SKM-1 treated with dmso at 0.1 percent for 144 hours (cell line): ENCODE results near the gene CDCA7.
"Not testable (repeated sequence)": the region's sequence is repeated elsewhere in the genome, so short reads cannot be mapped to it uniquely, and the experiment has no call there.

Source experiments
- DNase-seq: peaks from one replicate; lab custom pipeline; 2025; ENCODE audit not compliant: unreplicated experiment; lab: John Stamatoyannopoulos, UW

The CDCA7 gene

GRCh38 chr2:173358616-173359015 is 3.9 kb downstream of the CDCA7 start:
- no peak for DNase-seq

- no peak for DNase-seq
These were observed 4.6 kb downstream of the CDCA7 start for GRCh38 chr2:173359231-173359630.

- no peak for DNase-seq
These were observed 15.5 kb downstream of the CDCA7 start for GRCh38 chr2:173370198-173370597.

GRCh38 chr2:173371023-173371422 is 16.4 kb downstream of the CDCA7 start:
- DNase-seq: no peak

GRCh38 chr2:173373290-173373689 is 18.6 kb downstream of the CDCA7 start:
- no peak for DNase-seq

GRCh38 chr2:173374634-173375033 is 20.0 kb downstream of the CDCA7 start:
- no peak for DNase-seq

- DNase-seq: not testable (repeated sequence)
These were observed 30.9 kb downstream of the CDCA7 start for GRCh38 chr2:173385534-173385933.

GRCh38 chr2:173386021-173386737 is 31.5 kb downstream of the CDCA7 start:
- no peak for DNase-seq

GRCh38 chr2:173386738-173387065 is 32.0 kb downstream of the CDCA7 start:
- no peak for DNase-seq

GRCh38 chr2:173387079-173387478 is 32.4 kb downstream of the CDCA7 start:
- DNase-seq: no peak

GRCh38 chr2:173387660-173388059 is 33.0 kb downstream of the CDCA7 start:
- no peak for DNase-seq

- no peak for DNase-seq
These were observed 34.1 kb downstream of the CDCA7 start for GRCh38 chr2:173388795-173389194.

GRCh38 chr2:173390036-173390435 is 35.4 kb downstream of the CDCA7 start:
- no peak for DNase-seq

- no peak for DNase-seq
These were observed 38.1 kb downstream of the CDCA7 start for GRCh38 chr2:173392731-173393130.

GRCh38 chr2:173393186-173393585 is 38.5 kb downstream of the CDCA7 start:
- DNase-seq: no peak

GRCh38 chr2:173393636-173394035 is 39.0 kb downstream of the CDCA7 start:
- no peak for DNase-seq

- no peak for DNase-seq
These were observed 39.7 kb downstream of the CDCA7 start for GRCh38 chr2:173394091-173394974.

GRCh38 chr2:173395567-173396351 is 41.1 kb downstream of the CDCA7 start:
- no peak for DNase-seq

- DNase-seq: no peak
These were observed 42.9 kb downstream of the CDCA7 start for GRCh38 chr2:173397539-173397938.

GRCh38 chr2:173399229-173399628 is 44.6 kb downstream of the CDCA7 start:
- no peak for DNase-seq

GRCh38 chr2:173400760-173401159 is 46.1 kb downstream of the CDCA7 start:
- no peak for DNase-seq
